ENCODE measurements around the gene BIRC2. TPM values are rescaled to one million over a fixed set of nuclear protein-coding genes. Genes with fewer than 3 reads are reported as not detected.

The BIRC2 gene
- total and polyA plus RNA-seq, 10 of the 15 experiments (the other 5 are each of a cell fraction or from before 2014, with no cell fraction given), result 13.8 to 75.8 (median 26.5) TPM

DNA sequence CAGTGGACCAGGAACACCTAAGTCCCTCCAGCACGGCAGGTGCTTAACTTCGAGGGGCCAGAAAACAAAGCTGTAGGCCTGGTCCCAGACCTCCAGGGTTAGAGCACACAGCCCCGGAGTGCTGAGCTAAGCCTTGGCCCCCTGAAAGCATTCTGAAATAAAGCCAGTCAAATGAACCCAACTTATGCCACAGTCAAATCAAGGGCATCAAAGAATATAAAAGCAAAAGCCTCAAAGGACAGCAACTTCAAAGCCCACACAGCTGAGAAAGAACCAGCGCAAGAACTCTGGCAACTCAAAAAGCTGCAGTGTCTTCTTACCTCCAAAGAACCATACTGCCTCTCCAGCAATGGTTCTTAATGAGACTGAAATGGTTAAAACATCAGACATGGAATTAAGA lies 66.5 kb downstream of the BIRC2 start:
- Histone ChIP-seq H3K4me2 (ENCODE audit: control insufficient read depth, insufficient read depth) (no peak overlapping the region), H4K20me1 (ENCODE audit: control insufficient read depth, insufficient read depth) (no peaks in the 10 kb centered on the region), H3K4me1 (ENCODE audit: control insufficient read depth, insufficient read depth, low read length) (no peaks in the 10 kb centered on the region; the same call in 1 of the 2 replicates), H3K27ac (ENCODE audit: control insufficient read depth, insufficient read depth) (no peak overlapping the region), H3K4me3 (no peak overlapping the region), H2AFZ (ENCODE audit: control insufficient read depth, low read depth, low read length) (no peak overlapping the region), H3K9ac (ENCODE audit: control insufficient read depth, insufficient read depth, low read length) (no peak overlapping the region), H3K9me3 (replicated peaks; ENCODE audit: control insufficient read depth, insufficient read depth, low read length) (peaks cover 3% of the 10 kb centered on the region), H3K79me2 (ENCODE audit: control insufficient read depth, insufficient read depth, low read length) (peaks cover 37% of the 10 kb centered on the region), H3K36me3 (ENCODE audit: control insufficient read depth in 2 of 2, insufficient read depth in 2 of 2, low read length in 1 of 2) (peaks cover 2 to 4% of the 10 kb centered on the region in 2 experiments; a peak in 2 of 4 replicates), H3K27me3 (replicated peaks in 1 of 2; ENCODE audit: control insufficient read depth in 2 of 2, insufficient read depth in 2 of 2, low read length in 1 of 2) (no peaks in the 10 kb centered on the region)
- RAD21 ChIA-PET (ENCODE audit: unreplicated experiment), result interaction anchor here (1.1 kb wide), 1 partner anchor 9 kb away, joined by 4 read pairs; no protein-coding TSS in a partner anchor
- 99% methylated on average over 4 of the region's 4 CpGs for WGBS (ENCODE audit: insufficient coverage, insufficient replicate concordance, low lambda C conversion rate, missing lambda C conversion rate)
- FAIRE-seq (no peak), ATAC-seq (no peak), DNase-seq (ENCODE audit: low read depth, low spot score) (no peak)
- BruUV-seq (replicated peaks), result no TSS peak
- intact Hi-C loops (cut with micrococcal nuclease; ENCODE audit: unreplicated experiment) (no loop called here), in situ Hi-C loops (cut with MboI) (no loop called here)
- POLR2A ChIA-PET, result interaction anchor here (2.5 kb wide), 1 partner anchor 9 kb away, joined by 9 read pairs; no protein-coding TSS in a partner anchor
- SMC1A ChIA-PET (ENCODE audit: uncharacterized antibody, unreplicated experiment), result interaction anchor here (0.6 to 1.6 kb wide), 4 partner anchors 12 to 253 kb away, joined by 3 to 4 read pairs (median 3); no protein-coding TSS in a partner anchor
- CTCF ChIA-PET, result interaction anchor here (1.0 to 2.2 kb wide), 3 partner anchors 10 to 23 kb away, joined by 3 to 8 read pairs (median 7); no protein-coding TSS in a partner anchor
- TF ChIP-seq, protein P1, sequence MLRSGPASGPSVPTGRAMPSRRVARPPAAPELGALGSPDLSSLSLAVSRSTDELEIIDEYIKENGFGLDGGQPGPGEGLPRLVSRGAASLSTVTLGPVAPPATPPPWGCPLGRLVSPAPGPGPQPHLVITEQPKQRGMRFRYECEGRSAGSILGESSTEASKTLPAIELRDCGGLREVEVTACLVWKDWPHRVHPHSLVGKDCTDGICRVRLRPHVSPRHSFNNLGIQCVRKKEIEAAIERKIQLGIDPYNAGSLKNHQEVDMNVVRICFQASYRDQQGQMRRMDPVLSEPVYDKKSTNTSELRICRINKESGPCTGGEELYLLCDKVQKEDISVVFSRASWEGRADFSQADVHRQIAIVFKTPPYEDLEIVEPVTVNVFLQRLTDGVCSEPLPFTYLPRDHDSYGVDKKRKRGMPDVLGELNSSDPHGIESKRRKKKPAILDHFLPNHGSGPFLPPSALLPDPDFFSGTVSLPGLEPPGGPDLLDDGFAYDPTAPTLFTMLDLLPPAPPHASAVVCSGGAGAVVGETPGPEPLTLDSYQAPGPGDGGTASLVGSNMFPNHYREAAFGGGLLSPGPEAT (IDR thresholded peaks at IDR 0.05; ENCODE audit: low read depth), result no peak
- TF ChIP-seq YY1 (IDR thresholded peaks at IDR 0.05; ENCODE audit: low read depth, low read length), result no peak
- TF ChIP-seq MEF2B (IDR thresholded peaks at IDR 0.05; ENCODE audit: partially characterized antibody, poor library complexity, severe bottlenecking), result no peak
- TF ChIP-seq IRF4 (IDR thresholded peaks at IDR 0.05; ENCODE audit: low read depth, low read length), result no peak
- no peak for TF ChIP-seq ATF7 (IDR thresholded peaks at IDR 0.05; ENCODE audit: low read depth)
- no peak for TF ChIP-seq TARDBP (IDR thresholded peaks at IDR 0.05; ENCODE audit: borderline replicate concordance)
- TF ChIP-seq, protein P2, sequence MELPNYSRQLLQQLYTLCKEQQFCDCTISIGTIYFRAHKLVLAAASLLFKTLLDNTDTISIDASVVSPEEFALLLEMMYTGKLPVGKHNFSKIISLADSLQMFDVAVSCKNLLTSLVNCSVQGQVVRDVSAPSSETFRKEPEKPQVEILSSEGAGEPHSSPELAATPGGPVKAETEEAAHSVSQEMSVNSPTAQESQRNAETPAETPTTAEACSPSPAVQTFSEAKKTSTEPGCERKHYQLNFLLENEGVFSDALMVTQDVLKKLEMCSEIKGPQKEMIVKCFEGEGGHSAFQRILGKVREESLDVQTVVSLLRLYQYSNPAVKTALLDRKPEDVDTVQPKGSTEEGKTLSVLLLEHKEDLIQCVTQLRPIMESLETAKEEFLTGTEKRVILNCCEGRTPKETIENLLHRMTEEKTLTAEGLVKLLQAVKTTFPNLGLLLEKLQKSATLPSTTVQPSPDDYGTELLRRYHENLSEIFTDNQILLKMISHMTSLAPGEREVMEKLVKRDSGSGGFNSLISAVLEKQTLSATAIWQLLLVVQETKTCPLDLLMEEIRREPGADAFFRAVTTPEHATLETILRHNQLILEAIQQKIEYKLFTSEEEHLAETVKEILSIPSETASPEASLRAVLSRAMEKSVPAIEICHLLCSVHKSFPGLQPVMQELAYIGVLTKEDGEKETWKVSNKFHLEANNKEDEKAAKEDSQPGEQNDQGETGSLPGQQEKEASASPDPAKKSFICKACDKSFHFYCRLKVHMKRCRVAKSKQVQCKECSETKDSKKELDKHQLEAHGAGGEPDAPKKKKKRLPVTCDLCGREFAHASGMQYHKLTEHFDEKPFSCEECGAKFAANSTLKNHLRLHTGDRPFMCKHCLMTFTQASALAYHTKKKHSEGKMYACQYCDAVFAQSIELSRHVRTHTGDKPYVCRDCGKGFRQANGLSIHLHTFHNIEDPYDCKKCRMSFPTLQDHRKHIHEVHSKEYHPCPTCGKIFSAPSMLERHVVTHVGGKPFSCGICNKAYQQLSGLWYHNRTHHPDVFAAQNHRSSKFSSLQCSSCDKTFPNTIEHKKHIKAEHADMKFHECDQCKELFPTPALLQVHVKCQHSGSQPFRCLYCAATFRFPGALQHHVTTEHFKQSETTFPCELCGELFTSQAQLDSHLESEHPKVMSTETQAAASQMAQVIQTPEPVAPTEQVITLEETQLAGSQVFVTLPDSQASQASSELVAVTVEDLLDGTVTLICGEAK (IDR thresholded peaks at IDR 0.05; ENCODE audit: borderline replicate concordance), result no peak
- no peak for TF ChIP-seq ZZZ3 (IDR thresholded peaks at IDR 0.05; ENCODE audit: control insufficient read depth, insufficient read length, low read depth)
- no peak for TF ChIP-seq MYB (IDR thresholded peaks at IDR 0.05; ENCODE audit: borderline replicate concordance, low read depth, low read length)
- TF ChIP-seq, protein P3, sequence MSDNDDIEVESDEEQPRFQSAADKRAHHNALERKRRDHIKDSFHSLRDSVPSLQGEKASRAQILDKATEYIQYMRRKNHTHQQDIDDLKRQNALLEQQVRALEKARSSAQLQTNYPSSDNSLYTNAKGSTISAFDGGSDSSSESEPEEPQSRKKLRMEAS (IDR thresholded peaks at IDR 0.05; ENCODE audit: low read depth, low read length), result no peak
- TF ChIP-seq, protein P4, sequence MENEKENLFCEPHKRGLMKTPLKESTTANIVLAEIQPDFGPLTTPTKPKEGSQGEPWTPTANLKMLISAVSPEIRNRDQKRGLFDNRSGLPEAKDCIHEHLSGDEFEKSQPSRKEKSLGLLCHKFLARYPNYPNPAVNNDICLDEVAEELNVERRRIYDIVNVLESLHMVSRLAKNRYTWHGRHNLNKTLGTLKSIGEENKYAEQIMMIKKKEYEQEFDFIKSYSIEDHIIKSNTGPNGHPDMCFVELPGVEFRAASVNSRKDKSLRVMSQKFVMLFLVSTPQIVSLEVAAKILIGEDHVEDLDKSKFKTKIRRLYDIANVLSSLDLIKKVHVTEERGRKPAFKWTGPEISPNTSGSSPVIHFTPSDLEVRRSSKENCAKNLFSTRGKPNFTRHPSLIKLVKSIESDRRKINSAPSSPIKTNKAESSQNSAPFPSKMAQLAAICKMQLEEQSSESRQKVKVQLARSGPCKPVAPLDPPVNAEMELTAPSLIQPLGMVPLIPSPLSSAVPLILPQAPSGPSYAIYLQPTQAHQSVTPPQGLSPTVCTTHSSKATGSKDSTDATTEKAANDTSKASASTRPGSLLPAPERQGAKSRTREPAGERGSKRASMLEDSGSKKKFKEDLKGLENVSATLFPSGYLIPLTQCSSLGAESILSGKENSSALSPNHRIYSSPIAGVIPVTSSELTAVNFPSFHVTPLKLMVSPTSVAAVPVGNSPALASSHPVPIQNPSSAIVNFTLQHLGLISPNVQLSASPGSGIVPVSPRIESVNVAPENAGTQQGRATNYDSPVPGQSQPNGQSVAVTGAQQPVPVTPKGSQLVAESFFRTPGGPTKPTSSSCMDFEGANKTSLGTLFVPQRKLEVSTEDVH (IDR thresholded peaks at IDR 0.05; ENCODE audit: low read depth, partially characterized antibody), result no peak
- TF ChIP-seq, protein P5, sequence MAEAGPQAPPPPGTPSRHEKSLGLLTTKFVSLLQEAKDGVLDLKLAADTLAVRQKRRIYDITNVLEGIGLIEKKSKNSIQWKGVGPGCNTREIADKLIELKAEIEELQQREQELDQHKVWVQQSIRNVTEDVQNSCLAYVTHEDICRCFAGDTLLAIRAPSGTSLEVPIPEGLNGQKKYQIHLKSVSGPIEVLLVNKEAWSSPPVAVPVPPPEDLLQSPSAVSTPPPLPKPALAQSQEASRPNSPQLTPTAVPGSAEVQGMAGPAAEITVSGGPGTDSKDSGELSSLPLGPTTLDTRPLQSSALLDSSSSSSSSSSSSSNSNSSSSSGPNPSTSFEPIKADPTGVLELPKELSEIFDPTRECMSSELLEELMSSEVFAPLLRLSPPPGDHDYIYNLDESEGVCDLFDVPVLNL (IDR thresholded peaks at IDR 0.05; ENCODE audit: low read depth, low read length), result no peak
- TF ChIP-seq STAT3 (IDR thresholded peaks at IDR 0.05; ENCODE audit: low read depth, low read length), result no peak
- TF ChIP-seq MYC (IDR thresholded peaks at IDR 0.05; ENCODE audit: insufficient read depth, insufficient read length, insufficient replicate concordance, low read length, severe bottlenecking), result no peak

Measured in GM12878 (cell line).